Hepatocyte (in vitro differentiated cells): ENCODE results near the gene RNF149. TPM values are rescaled to one million over a fixed set of nuclear protein-coding genes. Genes with fewer than 3 reads are reported as not detected.

Experiments
- DNase-seq: peaks from one replicate; pipeline ENCODE4 v3.0.0-alpha.2; 2016; ENCODE audit warnings: low spot score
- H2AFZ ChIP-seq: fragments of 200-600 bp; sonication (generic); 2 replicates; pipeline ENCODE4 v1.6.0; 2016; ENCODE audit warnings: antibody characterized with exemption, mild to moderate bottlenecking
- H3K27ac ChIP-seq: fragments of 200-600 bp; sonication (generic); 2 replicates; pipeline ENCODE4 v1.5.1; 2016; ENCODE audit warnings: mild to moderate bottlenecking
- H3K27me3 ChIP-seq: fragments of 200-600 bp; sonication (generic); 2 replicates; pipeline ENCODE4 v1.6.1; 2016
- H3K36me3 ChIP-seq: fragments of 200-600 bp; sonication (generic); replicated peaks from 2 replicates; pipeline ENCODE4 v1.5.1; 2016; ENCODE audit warnings: low read depth; ENCODE audit not compliant: insufficient read depth
- H3K4me1 ChIP-seq: fragments of 200-600 bp; sonication (generic); 2 replicates; pipeline ENCODE4 v1.5.1; 2016; ENCODE audit warnings: mild to moderate bottlenecking, moderate library complexity; ENCODE audit not compliant: insufficient read depth
- H3K4me2 ChIP-seq: fragments of 200-600 bp; sonication (generic); 2 replicates; pipeline ENCODE4 v1.6.0; 2016
- H3K4me3 ChIP-seq: fragments of 200-600 bp; sonication (generic); 2 replicates; pipeline ENCODE4 v1.5.1; 2016; ENCODE audit warnings: mild to moderate bottlenecking
- H3K79me2 ChIP-seq: fragments of 200-600 bp; sonication (generic); 2 replicates; pipeline ENCODE4 v1.6.0; 2017; ENCODE audit warnings: mild to moderate bottlenecking
- H3K9me2 ChIP-seq: fragments of 200-600 bp; sonication (generic); replicated peaks from 2 replicates; pipeline ENCODE4 v1.6.0; 2017; ENCODE audit warnings: mild to moderate bottlenecking; ENCODE audit not compliant: insufficient read depth
- H3K9me3 ChIP-seq: fragments of 200-600 bp; sonication (generic); 2 replicates; pipeline ENCODE4 v1.5.1; 2016; ENCODE audit warnings: low read depth, mild to moderate bottlenecking
- H4K20me1 ChIP-seq: fragments of 200-600 bp; sonication (generic); 2 replicates; pipeline ENCODE4 v1.6.0; 2016; ENCODE audit warnings: mild to moderate bottlenecking; ENCODE audit not compliant: insufficient read depth, poor library complexity, severe bottlenecking
- CTCF ChIP-seq: fragments of 200-600 bp; sonication (generic); IDR thresholded peaks from 2 replicates; pipeline ENCODE4 v1.5.1; 2016; ENCODE audit warnings: antibody characterized with exemption, mild to moderate bottlenecking; ENCODE audit not compliant: poor library complexity
- EZH2 ChIP-seq: fragments of 200-600 bp; sonication (generic); IDR thresholded peaks from 2 replicates; pipeline ENCODE4 v1.6.1; 2016; ENCODE audit warnings: antibody characterized with exemption, mild to moderate bottlenecking, borderline replicate concordance
- EZH2phosphoT487 ChIP-seq: fragments of 200-600 bp; sonication (generic); IDR thresholded peaks from one replicate; pipeline ENCODE4 v1.6.1; 2018; ENCODE audit warnings: antibody characterized with exemption, mild to moderate bottlenecking, low read depth, moderate library complexity; ENCODE audit not compliant: unreplicated experiment, severe bottlenecking
- WGBS: methylation state at CpG from one replicate; pipeline ENCODE4 v1.1.6; 2016; ENCODE audit warnings: low lambda C conversion rate; ENCODE audit errors: missing lambda C conversion rate; 5-methylcytosine and 5-hydroxymethylcytosine counted together
- polyA plus RNA-seq: library from polyadenylated mRNA; unstranded; fragments of >200 nt; fragmentation: Nextera tagmentation; extraction: Ambion mirVana; gene quantifications from 2 replicates; pipeline ENCODE4 v1.2.1, GENCODE V29; 2016
- total RNA-seq: library from RNA; depleted of rRNA; stranded (reverse); fragments of >200 nt; gene quantifications from 2 replicates; pipeline ENCODE4 v1.2.3, GENCODE V29; 2014

RNF149 gene
- total and polyA plus RNA-seq, 2 experiments from 2014 or later, result 60.7 to 64.6 TPM

- DNase-seq, result no peak
- 75% methylated on average over 3 of the region's 3 CpGs for WGBS
- no peak for TF ChIP-seq EZH2phosphoT487
- no peak for TF ChIP-seq EZH2
- TF ChIP-seq CTCF, result no peak
- H2AFZ ChIP-seq, result peak overlapping the region; percentile 28
- H3K79me2 ChIP-seq, result peaks cover 18% of the 10 kb centered on the region
- no peaks in the 10 kb centered on the region for H3K9me2 ChIP-seq
- H3K4me3 ChIP-seq, result no peak overlapping the region
- H3K27ac ChIP-seq, result no peak overlapping the region
- H3K9me3 ChIP-seq, result no peaks in the 10 kb centered on the region
- H3K36me3 ChIP-seq, result no peaks in the 10 kb centered on the region
- no peaks in the 10 kb centered on the region for H3K27me3 ChIP-seq
- H4K20me1 ChIP-seq, result peaks cover 9% of the 10 kb centered on the region
- peaks cover 10% of the 10 kb centered on the region for H3K4me1 ChIP-seq
- H3K4me2 ChIP-seq, result no peak overlapping the region
Measured at GRCh38 chr2:101311696-101312017, 3.2 kb upstream of the RNF149 start.

GRCh38 chr2:101310834-101311695 is 2.6 kb upstream of the RNF149 start:
- Histone ChIP-seq H3K4me3 (no peak overlapping the region), H2AFZ (peak overlapping the region; percentile 28), H3K36me3 (no peaks in the 10 kb centered on the region), H3K27me3 (no peaks in the 10 kb centered on the region), H3K9me3 (no peaks in the 10 kb centered on the region), H3K27ac (no peak overlapping the region), H4K20me1 (peaks cover 15% of the 10 kb centered on the region), H3K4me2 (no peak overlapping the region), H3K9me2 (no peaks in the 10 kb centered on the region), H3K4me1 (peaks cover 16% of the 10 kb centered on the region), H3K79me2 (peaks cover 24% of the 10 kb centered on the region)
- TF ChIP-seq EZH2phosphoT487 (no peak), CTCF (no peak)
- DNase-seq, result no peak
- WGBS, result 67% methylated on average over 7 of the region's 7 CpGs

GRCh38 chr2:101310090-101310833 is 1.8 kb upstream of the RNF149 start:
- Histone ChIP-seq H2AFZ (no peak overlapping the region), H3K27ac (no peak overlapping the region)

More at GRCh38 chr2:101310090-101310833, 1.8 kb upstream of the RNF149 start:
- TF ChIP-seq EZH2, result no peak
- no peak for TF ChIP-seq EZH2phosphoT487
- no peak for TF ChIP-seq CTCF
- H3K4me3 ChIP-seq, result no peak overlapping the region
- no peaks in the 10 kb centered on the region for H3K36me3 ChIP-seq
- no peaks in the 10 kb centered on the region for H3K9me3 ChIP-seq
- 79% methylated on average over 10 of the region's 10 CpGs for WGBS
- H3K9me2 ChIP-seq, result no peaks in the 10 kb centered on the region
- H3K79me2 ChIP-seq, result peaks cover 32% of the 10 kb centered on the region
- H3K27me3 ChIP-seq, result no peaks in the 10 kb centered on the region
- H4K20me1 ChIP-seq, result peaks cover 23% of the 10 kb centered on the region
- peaks cover 20% of the 10 kb centered on the region for H3K4me1 ChIP-seq
- no peak overlapping the region for H3K4me2 ChIP-seq
- DNase-seq, result no peak
